Cardiac fibroblast (primary cell): ENCODE measurements around the gene ZNF362.

Experiments used
- DNase-seq, 2 donors: peaks; one replicate each; pipeline versions ENCODE4 v3.0.0 to v3.0.0-alpha.2; 2010; ENCODE audit warnings: low read depth in 2 of 2
- H3K4me3 ChIP-seq, 2 donors: replicated peaks in 1 of 2; 1 replicate in 1 of 2; 2 replicates in 1 of 2; pipeline ENCODE4 v1.5.1; 2011; ENCODE audit warnings: low read depth in 2 of 2, low read length in 2 of 2, mild to moderate bottlenecking in 2 of 2, moderate library complexity in 1 of 2
- CTCF ChIP-seq: IDR thresholded peaks from one replicate; pipeline ENCODE4 v1.5.1; 2011; ENCODE audit warnings: low read depth, mild to moderate bottlenecking, low read length, inconsistent platforms

ZNF362 gene

GRCh38 chr1:33348194-33348593 is 91.9 kb downstream of the ZNF362 start:
- peak; percentile 41 to 67 for DNase-seq
- no peak for TF ChIP-seq CTCF
- H3K4me3 ChIP-seq: peak overlapping the region; percentile 70 to 82

GRCh38 chr1:33348676-33349080 is 92.4 kb downstream of the ZNF362 start:
- no peak for DNase-seq
- peak overlapping the region; percentile 70 to 82 for H3K4me3 ChIP-seq
- no peak for TF ChIP-seq CTCF

- peak overlapping the region; percentile 70 to 82 for H3K4me3 ChIP-seq
- no peak for TF ChIP-seq CTCF
- peak in 1 of 2 donors; percentile 54 for DNase-seq
These were observed 92.9 kb downstream of the ZNF362 start for GRCh38 chr1:33349081-33349759.

- DNase-seq: peak; percentile 71 to 87
- H3K4me3 ChIP-seq: peak overlapping the region; percentile 50 to 82
- no peak for TF ChIP-seq CTCF
These were observed 93.7 kb downstream of the ZNF362 start for GRCh38 chr1:33349778-33350610.
